Measurements from ENCODE around the gene PLA2G12A. TPM values are rescaled to one million over a fixed set of nuclear protein-coding genes. Genes with fewer than 3 reads are reported as not detected.

Gene PLA2G12A
- total and polyA plus RNA-seq, 9 of the 15 experiments (the other 6 are each of a cell fraction or from before 2014, with no cell fraction given) = 24.2 to 226 (median 80.5) TPM

- DNase-seq (ENCODE audit: extremely low read depth in 1 of 4, low spot score in 3 of 4) = no peak
- ChIA-PET CTCF (ENCODE audit: low intra/inter-chr PET ratio) (no interaction called here), POLR2A (interaction anchor here (1.4 to 1.6 kb wide), 2 partner anchors 11 to 62 kb away, joined by 4 to 6 read pairs; partner anchors contain the start of gene CASP6)
- no TSS peak for BruUV-seq (replicated peaks)
- intact Hi-C loops (cut with micrococcal nuclease) = no loop called here
- H3K9me1 ChIP-seq (ENCODE audit: control insufficient read depth, insufficient read depth, low read length) = peaks cover 3% of the 10 kb centered on the region
- no peak overlapping the region for H2AFZ ChIP-seq (ENCODE audit: low read depth, low read length)
- H3K36me3 ChIP-seq (ENCODE audit: control insufficient read depth, insufficient read depth, low read length) = peaks cover 49% of the 10 kb centered on the region; the same call in 2 of the 3 replicates
- no peak for ATAC-seq
- H3K9me3 ChIP-seq (replicated peaks; ENCODE audit: control insufficient read depth, insufficient read depth, low read depth, low read length) = no peaks in the 10 kb centered on the region
- no peak overlapping the region for H3K4me3 ChIP-seq
- FAIRE-seq = no peak
- H3K79me2 ChIP-seq (ENCODE audit: control insufficient read depth, insufficient read depth, low read length) = no peaks in the 10 kb centered on the region
- H3K4me2 ChIP-seq (ENCODE audit: insufficient read depth, low read length) = no peak overlapping the region
- no peaks in the 10 kb centered on the region for H3K4me1 ChIP-seq (replicated peaks in 1 of 2; ENCODE audit: control insufficient read depth in 2 of 2, insufficient read depth in 2 of 2, low read length in 2 of 2)
- 75% methylated on average over 1 of the region's 1 CpG for WGBS (ENCODE audit: insufficient coverage, low coverage, missing lambda C conversion rate)
- TF ChIP-seq NR4A1 (CRISPR knock-in tag; IDR thresholded peaks at IDR 0.05) (no peak), NR4A1 (tag; IDR thresholded peaks at IDR 0.05) (no peak), HCFC1 (IDR thresholded peaks at IDR 0.05; ENCODE audit: low read depth, low read length) (no peak), SRF (CRISPR knock-in tag; IDR thresholded peaks at IDR 0.05) (no peak), ZNF764 (CRISPR knock-in tag; IDR thresholded peaks at IDR 0.05; ENCODE audit: low read depth) (no peak), ZNF175 (CRISPR knock-in tag; IDR thresholded peaks at IDR 0.05; ENCODE audit: low read depth) (no peak), ZNF589 (CRISPR knock-in tag; IDR thresholded peaks at IDR 0.05; ENCODE audit: low read depth) (no peak), ZNF436 (CRISPR knock-in tag; IDR thresholded peaks at IDR 0.05) (no peak), POU5F1 (IDR thresholded peaks at IDR 0.05; ENCODE audit: borderline replicate concordance, low read depth, low read length, partially characterized antibody) (no peak), TSC22D4 (tag; IDR thresholded peaks at IDR 0.05) (no peak), SOX6 (IDR thresholded peaks at IDR 0.05) (no peak), HDAC6 (IDR thresholded peaks at IDR 0.05; ENCODE audit: low read depth, low read length) (no peak), TAF9B (IDR thresholded peaks at IDR 0.05; ENCODE audit: partially characterized antibody) (no peak), E2F8 (IDR thresholded peaks at IDR 0.05; ENCODE audit: low read depth, partially characterized antibody) (no peak)
- H3K27me3 ChIP-seq (ENCODE audit: control insufficient read depth in 2 of 2, insufficient read depth in 2 of 2, low read length in 2 of 2) = no peaks in the 10 kb centered on the region
- in situ Hi-C loops (cut with MboI) = no loop called here
- H3K9ac ChIP-seq (ENCODE audit: insufficient read depth in 1 of 2, low read depth in 2 of 2, low read length in 2 of 2) = no peak overlapping the region
- no peaks in the 10 kb centered on the region for H4K20me1 ChIP-seq (replicated peaks; ENCODE audit: control insufficient read depth, insufficient read depth, low read length)
- H3K27ac ChIP-seq (ENCODE audit: extremely low read depth, low read depth, low read length) = no peak overlapping the region
Observed at GRCh38 chr4:109691411-109691920, 38.4 kb downstream of the PLA2G12A start.

Data from K562 (cell line).